OCI-LY3 (cell line): ENCODE data around the gene RC3H2.
"Not testable (repeated sequence)": the region's sequence is repeated elsewhere in the genome, so short reads cannot be mapped to it uniquely, and the experiment has no call there.

Experiments used
- H2AFZ ChIP-seq: fragments of 200-600, 300-600 bp; shearing (Covaris generic); 2 replicates; pipeline ENCODE4 v1.6.0; 2014; ENCODE audit warnings: antibody characterized with exemption, low read depth, low read length
- H3K27ac ChIP-seq: fragments of 200-600, 300-600 bp; sonication (generic); 2 replicates; pipeline ENCODE4 v1.5.1; 2014; ENCODE audit warnings: mild to moderate bottlenecking, low read length, moderate library complexity, mixed read lengths
- H3K27me3 ChIP-seq: fragments of 200-600, 300-600 bp; sonication (generic); 2 replicates; pipeline ENCODE4 v1.6.1; 2014; ENCODE audit warnings: low read depth, low read length, mixed read lengths
- H3K36me3 ChIP-seq: fragments of 200-600, 300-600 bp; sonication (generic); replicated peaks from 2 replicates; pipeline ENCODE3; 2014; ENCODE audit warnings: low read depth, low read length, mixed read lengths
- H3K4me1 ChIP-seq: fragments of 300-600, 200-600 bp; sonication (generic); 2 replicates; pipeline ENCODE4 v1.6.1; 2014; ENCODE audit warnings: low read length, mixed read lengths
- H3K4me2 ChIP-seq: fragments of 200-600, 300-600 bp; sonication (generic); 2 replicates; pipeline ENCODE4 v1.6.1; 2014; ENCODE audit warnings: low read length, mixed read lengths
- H3K4me3 ChIP-seq: fragments of 300-600, 200-600 bp; sonication (generic); 2 replicates; pipeline ENCODE4 v1.5.1; 2014; ENCODE audit warnings: antibody characterized with exemption, mild to moderate bottlenecking, low read length, moderate library complexity
- H3K79me2 ChIP-seq: fragments of 300-600, 200-600 bp; shearing (Covaris generic); 2 replicates; pipeline ENCODE4 v1.6.1; 2014; ENCODE audit warnings: mild to moderate bottlenecking, low read length, mixed read lengths
- H3K9ac ChIP-seq: fragments of 300-600, 200-600 bp; shearing (Covaris generic); 2 replicates; pipeline ENCODE4 v1.6.0; 2014; ENCODE audit warnings: mild to moderate bottlenecking, low read length, moderate library complexity
- H3K9me3 ChIP-seq: fragments of 200-600, 300-600 bp; shearing (Covaris generic); 2 replicates; pipeline ENCODE4 v1.6.1; 2014; ENCODE audit warnings: low read length, mixed read lengths; ENCODE audit not compliant: insufficient read depth
- H4K20me1 ChIP-seq: fragments of 200-600, 300-600 bp; sonication (generic); 2 replicates; pipeline ENCODE4 v1.6.1; 2016; ENCODE audit warnings: low read length, mixed read lengths; ENCODE audit not compliant: insufficient read depth
- EZH2phosphoT487 ChIP-seq: fragments of 200-600 bp; shearing (Covaris generic); IDR thresholded peaks from 2 replicates; pipeline ENCODE4 v1.6.1; 2018; ENCODE audit warnings: antibody characterized with exemption, mixed run types, low read depth
- TF ChIP-seq, protein P1 (sequence below): fragments of 200-600, 300-600 bp; sonication (generic); IDR thresholded peaks from 2 replicates; pipeline ENCODE4 v1.5.1; 2014; ENCODE audit warnings: antibody characterized with exemption, low read length, low read depth

RC3H2 gene

GRCh38 chr9:122857815-122858214 is 47.3 kb downstream of the RC3H2 start:
- Histone ChIP-seq H3K4me3 (no peak overlapping the region), H3K9ac (no peak overlapping the region), H3K36me3 (peaks cover 64% of the 10 kb centered on the region)

DNA sequence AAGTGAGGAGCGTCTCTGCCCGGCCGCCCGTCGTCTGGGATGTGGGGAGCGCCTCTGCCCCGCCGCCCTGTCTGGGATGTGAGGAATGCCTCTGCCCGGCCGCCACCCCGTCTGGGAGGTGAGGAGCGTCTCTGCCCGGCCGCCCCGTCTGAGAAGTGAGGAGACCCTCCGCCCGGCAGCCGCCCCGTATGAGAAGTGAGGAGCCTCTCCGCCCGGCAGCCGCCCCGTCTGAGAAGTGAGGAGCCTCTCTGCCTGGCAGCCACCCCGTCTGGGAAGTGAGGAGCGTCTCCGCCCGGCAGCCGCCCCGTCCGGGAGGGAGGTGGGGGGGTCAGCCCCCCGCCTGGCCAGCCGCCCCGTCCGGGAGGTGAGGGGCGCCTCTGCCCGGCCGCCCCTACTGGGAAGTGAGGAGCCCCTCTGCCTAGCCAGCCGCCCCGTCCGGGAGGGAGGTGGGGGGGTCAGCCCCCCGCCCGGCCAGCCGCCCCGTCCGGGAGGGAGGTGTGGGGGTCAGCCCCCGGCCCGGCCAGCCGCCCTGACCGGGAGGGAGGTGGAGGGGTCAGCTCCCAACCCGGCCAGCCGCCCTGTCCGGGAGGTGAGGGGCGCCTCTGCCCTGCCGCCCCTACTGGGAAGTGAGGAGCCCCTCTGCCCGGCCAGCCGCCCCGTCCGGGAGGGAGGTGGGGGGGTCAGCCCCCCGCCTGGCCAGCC is 52.9 kb downstream of the RC3H2 start:
- H3K4me2 ChIP-seq, H3K9ac ChIP-seq, H4K20me1 ChIP-seq, H3K9me3 ChIP-seq, H2AFZ ChIP-seq, H3K27ac ChIP-seq, H3K79me2 ChIP-seq, H3K4me1 ChIP-seq, H3K4me3 ChIP-seq, H3K27me3 ChIP-seq: not testable (repeated sequence)
- H3K36me3 ChIP-seq, result peaks cover 62% of the 10 kb centered on the region

More at GRCh38 chr9:122857815-122858214, 47.3 kb downstream of the RC3H2 start:
- H3K27ac ChIP-seq, result no peak overlapping the region
- no peaks in the 10 kb centered on the region for H3K27me3 ChIP-seq
- no peaks in the 10 kb centered on the region for H3K79me2 ChIP-seq
- peaks cover under 1% of the 10 kb centered on the region for H3K4me1 ChIP-seq
- H3K4me2 ChIP-seq, result no peak overlapping the region
- H2AFZ ChIP-seq, result no peak overlapping the region
- no peaks in the 10 kb centered on the region for H3K9me3 ChIP-seq
- TF ChIP-seq EZH2phosphoT487, result no peak
- TF ChIP-seq, protein P1, sequence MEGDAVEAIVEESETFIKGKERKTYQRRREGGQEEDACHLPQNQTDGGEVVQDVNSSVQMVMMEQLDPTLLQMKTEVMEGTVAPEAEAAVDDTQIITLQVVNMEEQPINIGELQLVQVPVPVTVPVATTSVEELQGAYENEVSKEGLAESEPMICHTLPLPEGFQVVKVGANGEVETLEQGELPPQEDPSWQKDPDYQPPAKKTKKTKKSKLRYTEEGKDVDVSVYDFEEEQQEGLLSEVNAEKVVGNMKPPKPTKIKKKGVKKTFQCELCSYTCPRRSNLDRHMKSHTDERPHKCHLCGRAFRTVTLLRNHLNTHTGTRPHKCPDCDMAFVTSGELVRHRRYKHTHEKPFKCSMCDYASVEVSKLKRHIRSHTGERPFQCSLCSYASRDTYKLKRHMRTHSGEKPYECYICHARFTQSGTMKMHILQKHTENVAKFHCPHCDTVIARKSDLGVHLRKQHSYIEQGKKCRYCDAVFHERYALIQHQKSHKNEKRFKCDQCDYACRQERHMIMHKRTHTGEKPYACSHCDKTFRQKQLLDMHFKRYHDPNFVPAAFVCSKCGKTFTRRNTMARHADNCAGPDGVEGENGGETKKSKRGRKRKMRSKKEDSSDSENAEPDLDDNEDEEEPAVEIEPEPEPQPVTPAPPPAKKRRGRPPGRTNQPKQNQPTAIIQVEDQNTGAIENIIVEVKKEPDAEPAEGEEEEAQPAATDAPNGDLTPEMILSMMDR, result no peak
- no peaks in the 10 kb centered on the region for H4K20me1 ChIP-seq

DNA sequence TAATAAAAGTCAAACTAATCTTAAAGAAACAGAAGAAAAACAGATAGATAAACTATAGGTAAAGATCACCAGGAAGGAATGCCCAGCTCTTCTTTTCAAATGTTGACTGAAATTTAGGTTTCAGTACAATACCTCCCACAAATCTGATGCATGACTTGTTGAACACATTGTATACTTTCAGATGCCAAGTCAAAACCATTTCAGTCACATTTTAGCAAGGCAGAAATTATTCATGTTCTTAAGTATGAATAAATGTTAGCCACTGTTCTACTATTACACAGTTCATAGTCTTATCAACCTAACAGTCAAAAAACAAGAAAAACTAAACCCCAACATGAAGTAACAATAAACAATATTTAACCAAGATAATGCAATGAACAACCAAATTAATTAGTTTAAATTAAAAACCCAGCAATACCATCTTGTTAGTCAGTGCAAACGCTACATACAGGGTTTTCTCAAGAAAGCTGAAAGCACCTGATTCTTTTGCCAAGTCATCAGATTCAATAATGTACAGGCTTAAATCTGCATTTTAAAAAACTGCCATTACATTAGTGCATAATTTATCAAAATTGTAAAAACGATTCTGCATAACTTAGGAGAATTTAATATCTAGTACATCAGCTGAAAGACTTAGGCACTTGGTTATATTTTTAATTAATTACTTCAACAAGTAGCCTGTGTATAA is 56.8 kb downstream of the RC3H2 start:
- Histone ChIP-seq H3K4me3 (no peak overlapping the region), H4K20me1 (no peaks in the 10 kb centered on the region), H2AFZ (no peak overlapping the region), H3K9me3 (no peaks in the 10 kb centered on the region), H3K9ac (no peak overlapping the region), H3K36me3 (peaks cover 41% of the 10 kb centered on the region), H3K4me1 (no peaks in the 10 kb centered on the region), H3K27me3 (no peaks in the 10 kb centered on the region), H3K79me2 (no peaks in the 10 kb centered on the region), H3K27ac (no peak overlapping the region), H3K4me2 (no peak overlapping the region)
- TF ChIP-seq, protein P1, result no peak
- no peak for TF ChIP-seq EZH2phosphoT487

DNA sequence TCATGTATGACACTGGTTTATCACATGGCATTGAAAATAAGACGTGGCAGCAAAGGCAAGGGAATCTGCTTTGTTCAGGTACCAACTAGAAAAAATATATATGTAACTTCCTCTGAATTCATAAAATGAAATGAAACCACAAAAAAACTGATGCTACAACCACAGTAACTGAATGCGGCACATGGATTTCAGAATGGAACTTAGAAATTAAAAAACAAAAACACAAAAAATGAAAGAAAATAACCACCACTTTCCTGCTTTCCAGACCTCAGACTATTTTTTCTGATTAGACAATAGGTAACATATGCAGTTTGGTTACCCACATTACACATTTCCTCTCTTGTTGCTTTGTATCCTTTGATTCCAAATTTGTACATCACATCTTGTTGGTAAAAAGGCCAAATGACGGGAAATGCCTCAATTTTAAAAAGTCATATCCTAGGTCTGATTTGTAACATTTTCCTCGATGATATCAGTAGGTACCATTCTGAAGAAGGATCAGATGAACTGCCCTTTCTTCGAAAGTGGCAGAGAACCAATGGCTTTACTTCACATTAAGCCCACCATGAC is 58.7 kb downstream of the RC3H2 start:
- Histone ChIP-seq H3K79me2 (no peaks in the 10 kb centered on the region), H3K27me3 (no peaks in the 10 kb centered on the region), H2AFZ (no peak overlapping the region), H3K9me3 (no peaks in the 10 kb centered on the region), H3K36me3 (peaks cover 41% of the 10 kb centered on the region), H3K4me2 (no peak overlapping the region), H3K9ac (no peak overlapping the region), H4K20me1 (no peaks in the 10 kb centered on the region), H3K27ac (no peak overlapping the region), H3K4me1 (no peaks in the 10 kb centered on the region), H3K4me3 (no peak overlapping the region)
- TF ChIP-seq, protein P1, result no peak
- no peak for TF ChIP-seq EZH2phosphoT487
